ENCODE results near the gene YEATS2. TPM values are rescaled to one million over a fixed set of nuclear protein-coding genes. Genes with fewer than 3 reads are reported as not detected.

YEATS2 gene
- polyA plus RNA-seq, 2 of the 4 experiments (the other 2 are of a cell fraction), result 11.2 to 15.3 TPM

- TF ChIP-seq SMC3 (IDR thresholded peaks at IDR 0.05), result no peak
- TF ChIP-seq PBX3 (IDR thresholded peaks at IDR 0.05), result no peak
These were observed 42.9 kb upstream of the YEATS2 start (continued) for GRCh38 chr3:183654727-183655126.

- DNase-seq (ENCODE audit: low read depth in 1 of 2, low spot score in 1 of 2), result no peak
- POLR2A ChIA-PET, result no interaction called here
- no peaks in the 10 kb centered on the region for H3K4me1 ChIP-seq
- ATAC-seq, result no peak
- H3K9me3 ChIP-seq, result no peaks in the 10 kb centered on the region
- CTCF ChIA-PET, result no interaction called here
- FAIRE-seq, result no peak
- H3K4me2 ChIP-seq, result no peak overlapping the region
- no peak overlapping the region for H3K4me3 ChIP-seq
- no peak overlapping the region for H3K27ac ChIP-seq
- no peak for TF ChIP-seq CHD2 (IDR thresholded peaks at IDR 0.05; ENCODE audit: low read length, partially characterized antibody)
- no peak for TF ChIP-seq BHLHE40 (IDR thresholded peaks at IDR 0.05; ENCODE audit: low read depth, low read length)
- no peak for TF ChIP-seq RARB (CRISPR knock-in tag; IDR thresholded peaks at IDR 0.05)
- TF ChIP-seq HEYL (CRISPR knock-in tag; IDR thresholded peaks at IDR 0.05), result no peak
- TF ChIP-seq MAX (IDR thresholded peaks at IDR 0.05), result no peak
- no peak for TF ChIP-seq HOXA7 (CRISPR knock-in tag; IDR thresholded peaks at IDR 0.05)
- no peak for TF ChIP-seq EHF (CRISPR knock-in tag; IDR thresholded peaks at IDR 0.05)
- TF ChIP-seq RNF2 (IDR thresholded peaks at IDR 0.05; ENCODE audit: borderline replicate concordance, low read depth), result no peak
- no peak for TF ChIP-seq EP300 (IDR thresholded peaks at IDR 0.05)
- TF ChIP-seq HMGXB4 (CRISPR knock-in tag; IDR thresholded peaks at IDR 0.05; ENCODE audit: borderline replicate concordance), result no peak
- TF ChIP-seq HDAC2 (IDR thresholded peaks at IDR 0.05), result no peak
- no peak for TF ChIP-seq SREBF2 (IDR thresholded peaks at IDR 0.05)
- no peak for TF ChIP-seq USF2 (IDR thresholded peaks at IDR 0.05)
- no peak for TF ChIP-seq E2F6 (IDR thresholded peaks at IDR 0.05; ENCODE audit: borderline replicate concordance, low read depth)
- no peak for TF ChIP-seq REST (IDR thresholded peaks at IDR 0.05)
- TF ChIP-seq HES2 (IDR thresholded peaks at IDR 0.05), result no peak
- no peak for TF ChIP-seq ZSCAN20 (CRISPR knock-in tag; IDR thresholded peaks at IDR 0.05)
- TF ChIP-seq CBX2 (IDR thresholded peaks at IDR 0.05; ENCODE audit: borderline replicate concordance, low read depth), result no peak
- no peak for TF ChIP-seq RAD21 (conservative IDR thresholded peaks at IDR 0.05 in 1 of 2, IDR thresholded peaks at IDR 0.05 in 1 of 2)
- TF ChIP-seq ESRRA (IDR thresholded peaks at IDR 0.05; ENCODE audit: borderline replicate concordance, low read length), result no peak
- WGBS (ENCODE audit: missing lambda C conversion rate), result 82% methylated on average over 3 of the region's 3 CpGs
These were observed 35.5 kb upstream of the YEATS2 start for GRCh38 chr3:183662099-183662498.
